Stimulated activated naive CD8-positive, alpha-beta T cell treated with anti-CD3 and anti-CD28 coated beads, Interleukin-15, Interleukin-2, amounts not matched to agents 100 ng/mL and 50 ng/mL, for 24 hours (primary cell): ENCODE results near the gene ARL15.

Source experiments
- H3K27ac Mint-ChIP-seq: one replicate; pipeline ENCODE4 v1.8.0; 2021; ENCODE audit warnings: mild to moderate bottlenecking, mixed read lengths
- H3K27me3 Mint-ChIP-seq: one replicate; pipeline ENCODE4 v1.8.0; 2021; ENCODE audit warnings: mixed read lengths
- H3K36me3 Mint-ChIP-seq: one replicate; pipeline ENCODE4 v1.8.0; 2021; ENCODE audit warnings: low read depth, mixed read lengths
- H3K4me1 Mint-ChIP-seq: one replicate; pipeline ENCODE4 v1.8.0; 2021; ENCODE audit warnings: low read depth, mixed read lengths
- H3K4me3 Mint-ChIP-seq: one replicate; pipeline ENCODE4 v1.8.0; 2021; ENCODE audit warnings: mild to moderate bottlenecking, mixed read lengths
- H3K9me3 Mint-ChIP-seq: one replicate; pipeline ENCODE4 v1.8.0; 2021; ENCODE audit warnings: mixed read lengths

The ARL15 gene

GRCh38 chr5:54325272-54325609 is 14.9 kb upstream of the ARL15 start:
- no peak overlapping the region for H3K4me3 Mint-ChIP-seq
- H3K9me3 Mint-ChIP-seq, result no peaks in the 10 kb centered on the region
- H3K27ac Mint-ChIP-seq, result no peak overlapping the region
- no peaks in the 10 kb centered on the region for H3K4me1 Mint-ChIP-seq
- H3K36me3 Mint-ChIP-seq, result no peaks in the 10 kb centered on the region
- peaks cover 21% of the 10 kb centered on the region for H3K27me3 Mint-ChIP-seq

GRCh38 chr5:54324651-54325271 is 14.4 kb upstream of the ARL15 start:
- Mint-ChIP-seq H3K9me3 (no peaks in the 10 kb centered on the region), H3K4me1 (no peaks in the 10 kb centered on the region), H3K4me3 (no peak overlapping the region), H3K27me3 (peaks cover 26% of the 10 kb centered on the region), H3K27ac (no peak overlapping the region), H3K36me3 (no peaks in the 10 kb centered on the region)

- Mint-ChIP-seq H3K9me3 (no peaks in the 10 kb centered on the region), H3K27me3 (peaks cover 29% of the 10 kb centered on the region), H3K27ac (no peak overlapping the region), H3K4me3 (no peak overlapping the region), H3K36me3 (no peaks in the 10 kb centered on the region), H3K4me1 (no peaks in the 10 kb centered on the region)
Observed at GRCh38 chr5:54323495-54323894, 13.1 kb upstream of the ARL15 start.

GRCh38 chr5:54320256-54320655 is 9.9 kb upstream of the ARL15 start:
- no peaks in the 10 kb centered on the region for H3K9me3 Mint-ChIP-seq
- peaks cover 21% of the 10 kb centered on the region for H3K27me3 Mint-ChIP-seq
- no peaks in the 10 kb centered on the region for H3K36me3 Mint-ChIP-seq
- no peak overlapping the region for H3K4me3 Mint-ChIP-seq
- H3K4me1 Mint-ChIP-seq, result no peaks in the 10 kb centered on the region
- H3K27ac Mint-ChIP-seq, result no peak overlapping the region

GRCh38 chr5:54317511-54318260 is 7.3 kb upstream of the ARL15 start:
- no peaks in the 10 kb centered on the region for H3K36me3 Mint-ChIP-seq
- no peaks in the 10 kb centered on the region for H3K9me3 Mint-ChIP-seq
- H3K27me3 Mint-ChIP-seq, result peaks cover 26% of the 10 kb centered on the region
- H3K4me1 Mint-ChIP-seq, result no peaks in the 10 kb centered on the region
- no peak overlapping the region for H3K4me3 Mint-ChIP-seq
- no peak overlapping the region for H3K27ac Mint-ChIP-seq

- H3K9me3 Mint-ChIP-seq, result no peaks in the 10 kb centered on the region
- H3K36me3 Mint-ChIP-seq, result no peaks in the 10 kb centered on the region
Observed at GRCh38 chr5:54315736-54316528, 5.6 kb upstream of the ARL15 start.

GRCh38 chr5:54313311-54314270 is 3.2 kb upstream of the ARL15 start:
- Mint-ChIP-seq H3K36me3 (no peaks in the 10 kb centered on the region), H3K4me1 (peaks cover 17% of the 10 kb centered on the region), H3K9me3 (no peaks in the 10 kb centered on the region), H3K27ac (no peak overlapping the region), H3K4me3 (no peak overlapping the region), H3K27me3 (peaks cover 8% of the 10 kb centered on the region)

More at GRCh38 chr5:54315736-54316528, 5.6 kb upstream of the ARL15 start:
- Mint-ChIP-seq H3K4me3 (no peak overlapping the region), H3K27me3 (peaks cover 22% of the 10 kb centered on the region), H3K27ac (no peak overlapping the region), H3K4me1 (peaks cover 4% of the 10 kb centered on the region)

- H3K27ac Mint-ChIP-seq, result no peak overlapping the region
- no peaks in the 10 kb centered on the region for H3K9me3 Mint-ChIP-seq
- peaks cover 5% of the 10 kb centered on the region for H3K27me3 Mint-ChIP-seq
- H3K4me1 Mint-ChIP-seq, result peaks cover 19% of the 10 kb centered on the region
- no peak overlapping the region for H3K4me3 Mint-ChIP-seq
- no peaks in the 10 kb centered on the region for H3K36me3 Mint-ChIP-seq
Observed at GRCh38 chr5:54312499-54312898, 2.1 kb upstream of the ARL15 start.

GRCh38 chr5:54311176-54311677 is 854 bp upstream of the ARL15 start:
- Mint-ChIP-seq H3K27ac (peak overlapping the region; percentile 88), H3K4me1 (peaks cover 23% of the 10 kb centered on the region), H3K27me3 (peaks cover 5% of the 10 kb centered on the region), H3K9me3 (no peaks in the 10 kb centered on the region), H3K36me3 (no peaks in the 10 kb centered on the region), H3K4me3 (peak overlapping the region; percentile 94)

GRCh38 chr5:54309691-54310432 is 511 bp downstream of the ARL15 start:
- H3K27ac Mint-ChIP-seq, result peak overlapping the region; percentile 88
- peaks cover 5% of the 10 kb centered on the region for H3K27me3 Mint-ChIP-seq
- no peaks in the 10 kb centered on the region for H3K36me3 Mint-ChIP-seq
- H3K4me1 Mint-ChIP-seq, result peaks cover 23% of the 10 kb centered on the region
- peak overlapping the region; percentile 94 for H3K4me3 Mint-ChIP-seq
- no peaks in the 10 kb centered on the region for H3K9me3 Mint-ChIP-seq

GRCh38 chr5:54309276-54309675 is 1.1 kb downstream of the ARL15 start:
- no peaks in the 10 kb centered on the region for H3K9me3 Mint-ChIP-seq
- H3K27me3 Mint-ChIP-seq, result no peaks in the 10 kb centered on the region
- no peaks in the 10 kb centered on the region for H3K36me3 Mint-ChIP-seq
- peak overlapping the region; percentile 88 for H3K27ac Mint-ChIP-seq
- peaks cover 23% of the 10 kb centered on the region for H3K4me1 Mint-ChIP-seq
- peak overlapping the region; percentile 94 for H3K4me3 Mint-ChIP-seq

GRCh38 chr5:54307583-54307982 is 2.8 kb downstream of the ARL15 start:
- Mint-ChIP-seq H3K4me3 (no peak overlapping the region), H3K27me3 (no peaks in the 10 kb centered on the region), H3K27ac (no peak overlapping the region), H3K9me3 (no peaks in the 10 kb centered on the region), H3K36me3 (no peaks in the 10 kb centered on the region), H3K4me1 (peaks cover 23% of the 10 kb centered on the region)

- Mint-ChIP-seq H3K4me3 (no peak overlapping the region), H3K27ac (no peak overlapping the region), H3K4me1 (peaks cover 28% of the 10 kb centered on the region), H3K36me3 (no peaks in the 10 kb centered on the region), H3K27me3 (no peaks in the 10 kb centered on the region), H3K9me3 (no peaks in the 10 kb centered on the region)
Observed at GRCh38 chr5:54306893-54307292, 3.5 kb downstream of the ARL15 start.

- H3K4me3 Mint-ChIP-seq, result no peak overlapping the region
- H3K36me3 Mint-ChIP-seq, result no peaks in the 10 kb centered on the region
- H3K27me3 Mint-ChIP-seq, result no peaks in the 10 kb centered on the region
- H3K27ac Mint-ChIP-seq, result no peak overlapping the region
- peaks cover 35% of the 10 kb centered on the region for H3K4me1 Mint-ChIP-seq
- no peaks in the 10 kb centered on the region for H3K9me3 Mint-ChIP-seq
Observed at GRCh38 chr5:54305737-54306136, 4.6 kb downstream of the ARL15 start.
